ENCODE data around the gene ABHD17C.
"Not testable (repeated sequence)": the region's sequence is repeated elsewhere in the genome, so short reads cannot be mapped to it uniquely, and the experiment has no call there.

The ABHD17C gene

DNA sequence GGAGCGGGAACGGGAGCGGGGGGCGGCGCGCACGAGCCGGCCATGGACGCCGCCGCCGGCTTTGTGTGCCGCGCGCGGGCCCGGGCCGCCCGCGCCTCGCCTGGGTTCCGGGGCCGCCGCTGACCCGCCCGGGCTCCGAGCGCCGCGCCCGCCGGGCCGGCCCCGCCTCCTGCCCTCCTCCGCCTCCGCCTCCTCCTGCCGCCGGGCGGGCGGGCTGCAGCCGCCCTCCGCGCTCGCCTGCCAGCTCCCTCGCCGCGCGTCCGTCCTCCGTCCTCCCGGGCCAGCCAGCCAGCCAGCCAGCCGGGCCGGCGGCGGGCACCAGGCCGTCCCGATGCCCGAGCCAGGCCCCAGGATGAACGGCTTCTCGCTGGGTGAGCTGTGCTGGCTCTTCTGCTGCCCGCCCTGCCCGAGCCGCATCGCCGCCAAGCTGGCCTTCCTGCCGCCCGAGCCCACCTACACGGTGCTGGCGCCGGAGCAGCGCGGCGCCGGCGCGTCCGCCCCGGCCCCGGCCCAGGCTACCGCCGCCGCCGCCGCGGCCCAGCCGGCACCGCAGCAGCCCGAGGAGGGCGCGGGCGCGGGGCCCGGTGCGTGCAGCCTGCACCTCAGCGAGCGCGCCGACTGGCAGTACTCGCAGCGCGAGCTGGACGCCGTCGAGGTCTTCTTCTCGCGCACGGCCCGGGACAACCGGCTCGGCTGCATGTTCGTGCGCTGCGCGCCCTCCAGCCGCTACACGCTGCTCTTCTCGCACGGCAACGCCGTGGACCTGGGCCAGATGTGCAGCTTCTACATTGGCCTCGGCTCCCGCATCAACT is at the start of gene ABHD17C:
Gene ABHD17C, plus strand, starts transcription at position 212 of the 812 bp plus-strand sequence. Its CDS starts 120 bp downstream, at position 332.
- H3K4me1 ChIP-seq (ENCODE audit: control insufficient read depth, low read depth, low read length), result peaks cover 15% of the 10 kb centered on the region
- H3K27me3 ChIP-seq (ENCODE audit: control insufficient read depth, insufficient read depth, low read length), result peaks cover 32% of the 10 kb centered on the region
- no peak within 1 kb of the TSS for H3K27ac ChIP-seq (ENCODE audit: low read length)
- H3K9me3 ChIP-seq (ENCODE audit: control insufficient read depth, low read depth, low read length), result no peaks in the 10 kb centered on the region
- H3K9ac ChIP-seq (ENCODE audit: low read length), result peak within 1 kb of the TSS; percentile 58
- no peaks in the 10 kb centered on the region for H3K36me3 ChIP-seq (ENCODE audit: control insufficient read depth, low read depth, low read length)
- peak within 1 kb of the TSS; percentile 76 for H3K4me3 ChIP-seq (ENCODE audit: low read length)

DNA sequence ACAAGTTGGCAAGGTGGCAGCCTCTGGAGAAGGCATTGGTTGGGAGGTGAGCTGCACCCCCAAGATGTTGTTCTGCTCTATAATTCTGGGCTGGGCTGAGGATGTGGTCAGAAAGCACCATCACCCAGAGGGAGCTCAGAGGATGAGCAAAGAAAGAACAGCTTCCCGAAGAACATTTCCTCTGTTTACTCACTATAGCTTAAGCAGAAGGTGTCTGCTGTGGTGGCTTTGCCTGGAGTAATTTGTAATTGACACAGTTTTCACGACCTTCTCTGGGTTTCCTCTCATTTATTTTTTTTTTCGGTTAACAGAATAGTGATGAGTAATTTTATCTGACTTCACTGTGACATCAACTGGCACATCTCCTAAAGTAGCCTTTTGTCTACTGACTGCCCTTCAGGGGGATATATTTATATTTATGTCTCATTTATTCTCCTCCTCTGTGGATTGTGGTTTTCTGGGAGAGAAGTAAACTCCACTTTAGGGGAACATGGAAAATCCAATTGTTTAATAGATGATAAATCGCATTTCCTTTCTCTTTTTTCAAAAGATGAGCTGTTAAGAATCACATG is 49.5 kb upstream of the ABHD17C start:
- no peaks in the 10 kb centered on the region for H3K27me3 ChIP-seq (ENCODE audit: control insufficient read depth, insufficient read depth, low read length)
- no peak overlapping the region for H3K9ac ChIP-seq (ENCODE audit: low read length)
- H3K4me3 ChIP-seq (ENCODE audit: low read length), result no peak overlapping the region
- no peaks in the 10 kb centered on the region for H3K36me3 ChIP-seq (ENCODE audit: control insufficient read depth, low read depth, low read length)
- H3K27ac ChIP-seq (ENCODE audit: low read length), result no peak overlapping the region
- no peaks in the 10 kb centered on the region for H3K4me1 ChIP-seq (ENCODE audit: control insufficient read depth, low read depth, low read length)
- H3K9me3 ChIP-seq (ENCODE audit: control insufficient read depth, low read depth, low read length), result no peaks in the 10 kb centered on the region

DNA sequence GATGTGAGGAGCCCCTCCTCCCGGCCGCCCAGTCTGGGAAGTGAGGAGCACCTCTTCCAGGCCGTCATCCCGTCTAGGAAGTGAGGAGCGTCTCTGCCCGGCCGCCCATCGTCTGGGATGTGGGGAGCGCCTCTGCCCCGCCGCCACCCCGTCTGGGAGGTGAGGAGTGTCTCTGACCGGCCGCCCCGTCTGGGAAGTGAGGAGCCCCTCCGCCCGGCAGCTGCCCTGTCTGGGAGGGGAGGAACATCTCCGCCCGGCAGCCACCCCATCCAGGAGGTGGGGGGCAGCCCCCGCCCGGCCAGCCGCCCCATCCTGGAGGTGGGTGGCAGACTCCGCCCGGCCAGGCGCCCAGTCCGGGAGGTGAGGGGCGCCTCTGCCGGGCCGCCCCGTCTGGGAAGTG is 47.7 kb upstream of the ABHD17C start:
- not testable (repeated sequence) for H3K9ac ChIP-seq (ENCODE audit: low read length); H3K9me3 ChIP-seq (ENCODE audit: control insufficient read depth, low read depth, low read length); H3K27me3 ChIP-seq (ENCODE audit: control insufficient read depth, insufficient read depth, low read length); H3K36me3 ChIP-seq (ENCODE audit: control insufficient read depth, low read depth, low read length); H3K4me1 ChIP-seq (ENCODE audit: control insufficient read depth, low read depth, low read length); H3K27ac ChIP-seq (ENCODE audit: low read length); H3K4me3 ChIP-seq (ENCODE audit: low read length)

DNA sequence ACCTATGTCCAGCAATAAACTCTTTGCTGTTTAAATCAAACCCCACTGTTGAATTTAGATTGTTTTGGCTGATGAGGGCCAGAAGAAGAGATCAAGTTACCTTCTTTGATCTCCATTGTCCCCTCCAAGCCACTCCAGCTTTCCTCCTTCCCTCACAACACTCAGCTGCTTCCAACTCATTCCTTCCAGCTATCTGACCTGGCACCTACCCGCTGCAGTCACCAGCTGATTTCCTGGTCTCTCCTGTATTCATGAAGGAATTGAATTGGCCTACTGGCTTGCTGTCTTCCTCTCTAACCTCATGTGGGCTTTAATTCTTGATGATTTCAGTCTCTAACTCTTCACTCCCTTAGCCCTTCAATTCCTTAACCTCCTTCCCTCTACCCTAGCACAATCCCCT is 40.8 kb upstream of the ABHD17C start:
- Histone ChIP-seq H3K9ac (ENCODE audit: low read length) (no peak overlapping the region), H3K27ac (ENCODE audit: low read length) (no peak overlapping the region), H3K4me3 (ENCODE audit: low read length) (no peak overlapping the region), H3K4me1 (ENCODE audit: control insufficient read depth, low read depth, low read length) (no peaks in the 10 kb centered on the region), H3K36me3 (ENCODE audit: control insufficient read depth, low read depth, low read length) (no peaks in the 10 kb centered on the region), H3K27me3 (ENCODE audit: control insufficient read depth, insufficient read depth, low read length) (no peaks in the 10 kb centered on the region), H3K9me3 (ENCODE audit: control insufficient read depth, low read depth, low read length) (no peaks in the 10 kb centered on the region)

DNA sequence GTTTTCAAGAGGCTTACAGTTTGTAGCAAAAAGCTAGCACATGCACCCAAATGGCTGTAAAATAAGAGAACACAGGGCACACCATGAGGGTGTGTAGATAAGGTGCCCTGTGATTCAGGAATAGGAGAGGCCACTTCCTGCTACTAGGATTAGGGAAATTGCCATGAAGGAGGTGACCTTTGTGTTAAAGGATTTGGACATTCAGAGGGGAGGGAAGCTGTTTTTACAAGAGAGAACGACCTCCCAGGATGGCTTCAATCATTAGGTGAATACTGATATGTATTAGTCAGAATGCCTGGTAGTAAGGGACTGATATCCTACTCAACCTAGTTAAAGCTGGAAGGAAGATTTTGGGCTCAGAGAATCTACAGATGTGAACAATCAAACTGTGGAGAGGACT is 35.7 kb upstream of the ABHD17C start:
- no peak overlapping the region for H3K27ac ChIP-seq (ENCODE audit: low read length)
- no peaks in the 10 kb centered on the region for H3K9me3 ChIP-seq (ENCODE audit: control insufficient read depth, low read depth, low read length)
- no peaks in the 10 kb centered on the region for H3K27me3 ChIP-seq (ENCODE audit: control insufficient read depth, insufficient read depth, low read length)
- H3K4me3 ChIP-seq (ENCODE audit: low read length), result no peak overlapping the region
- no peaks in the 10 kb centered on the region for H3K36me3 ChIP-seq (ENCODE audit: control insufficient read depth, low read depth, low read length)
- H3K9ac ChIP-seq (ENCODE audit: low read length), result no peak overlapping the region
- H3K4me1 ChIP-seq (ENCODE audit: control insufficient read depth, low read depth, low read length), result no peaks in the 10 kb centered on the region

DNA sequence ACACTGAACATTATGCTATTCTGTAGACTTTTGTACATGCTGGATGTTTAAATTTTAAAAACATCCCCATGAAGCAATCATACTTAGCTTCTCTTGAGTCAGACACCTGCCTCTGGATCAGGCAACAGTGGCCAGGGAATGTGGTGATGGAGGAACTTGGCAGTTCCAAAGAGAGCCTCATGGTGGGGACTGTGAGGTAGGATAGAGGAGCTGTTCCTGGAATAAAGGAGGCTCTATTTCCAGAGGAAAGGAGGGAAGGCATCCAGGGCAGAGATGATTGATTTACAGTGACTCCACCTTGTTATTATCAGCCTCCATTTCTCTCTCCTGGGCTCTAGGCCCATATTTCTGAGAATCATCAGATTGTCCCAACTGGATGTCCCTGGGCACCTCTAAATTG is 35.0 kb upstream of the ABHD17C start:
- H3K27me3 ChIP-seq (ENCODE audit: control insufficient read depth, insufficient read depth, low read length), result no peaks in the 10 kb centered on the region
- H3K4me3 ChIP-seq (ENCODE audit: low read length), result no peak overlapping the region
- no peaks in the 10 kb centered on the region for H3K9me3 ChIP-seq (ENCODE audit: control insufficient read depth, low read depth, low read length)
- H3K36me3 ChIP-seq (ENCODE audit: control insufficient read depth, low read depth, low read length), result no peaks in the 10 kb centered on the region
- H3K9ac ChIP-seq (ENCODE audit: low read length), result no peak overlapping the region
- H3K4me1 ChIP-seq (ENCODE audit: control insufficient read depth, low read depth, low read length), result no peaks in the 10 kb centered on the region
- no peak overlapping the region for H3K27ac ChIP-seq (ENCODE audit: low read length)

DNA sequence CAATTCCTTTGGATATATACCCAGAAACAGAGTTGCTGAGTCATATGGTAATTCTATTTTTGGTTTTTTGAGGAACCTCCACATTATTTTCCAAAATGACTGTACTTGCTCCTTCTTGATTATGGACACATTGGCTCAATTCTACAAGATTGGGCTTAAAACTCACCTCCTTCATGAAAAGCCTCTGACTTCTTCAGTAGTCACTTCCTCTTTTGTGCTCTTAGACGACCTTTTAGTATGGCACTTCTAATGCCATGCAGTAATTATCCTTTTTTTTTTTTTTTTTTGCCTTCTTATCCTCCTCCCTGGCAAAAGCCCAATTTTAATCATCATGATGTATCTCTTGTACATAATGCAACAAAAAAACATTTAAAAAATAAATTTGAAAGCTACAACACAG is 33.0 kb upstream of the ABHD17C start:
- no peak overlapping the region for H3K9ac ChIP-seq (ENCODE audit: low read length)
- H3K9me3 ChIP-seq (ENCODE audit: control insufficient read depth, low read depth, low read length), result no peaks in the 10 kb centered on the region
- H3K4me1 ChIP-seq (ENCODE audit: control insufficient read depth, low read depth, low read length), result no peaks in the 10 kb centered on the region
- no peak overlapping the region for H3K4me3 ChIP-seq (ENCODE audit: low read length)
- no peaks in the 10 kb centered on the region for H3K36me3 ChIP-seq (ENCODE audit: control insufficient read depth, low read depth, low read length)
- H3K27me3 ChIP-seq (ENCODE audit: control insufficient read depth, insufficient read depth, low read length), result no peaks in the 10 kb centered on the region
- no peak overlapping the region for H3K27ac ChIP-seq (ENCODE audit: low read length)

DNA sequence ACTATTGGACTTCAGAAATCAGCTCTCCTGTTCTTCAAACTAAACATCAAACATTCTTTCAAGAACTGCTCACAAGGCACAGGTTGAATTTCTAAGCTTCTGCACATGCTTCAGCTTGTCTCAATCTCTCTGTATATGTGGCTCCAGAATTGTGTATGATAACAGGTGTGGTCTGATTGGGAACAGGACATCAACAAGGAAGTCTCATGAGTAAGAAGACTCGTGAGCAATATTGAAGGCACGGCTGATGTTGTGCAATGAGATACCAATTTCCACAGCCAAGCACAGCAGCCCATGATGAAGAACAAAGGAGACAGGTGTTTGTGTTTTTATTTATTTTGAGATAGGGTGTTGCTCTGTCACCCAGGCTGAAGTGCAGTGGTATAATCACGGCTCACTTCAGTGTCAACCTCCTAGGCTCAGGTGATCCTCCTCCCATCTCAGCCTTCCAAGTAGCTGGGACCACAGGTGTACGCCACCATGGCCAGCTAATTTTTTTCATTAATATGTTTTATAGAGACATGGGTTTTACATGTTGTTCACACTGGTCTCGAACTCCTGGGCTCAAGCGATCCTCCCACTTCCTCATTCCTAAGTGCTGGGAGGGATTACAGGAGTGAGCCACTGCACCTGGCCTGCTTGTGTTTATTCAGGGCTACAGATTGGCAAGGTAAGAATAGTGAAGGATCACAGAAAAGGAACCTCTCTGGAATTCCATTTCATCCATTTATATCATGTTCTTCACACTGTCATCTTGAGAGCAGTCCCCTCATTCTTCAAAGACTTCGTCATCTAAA is 32.2 kb upstream of the ABHD17C start:
- Histone ChIP-seq H3K27ac (ENCODE audit: low read length) (no peak overlapping the region), H3K9me3 (ENCODE audit: control insufficient read depth, low read depth, low read length) (no peaks in the 10 kb centered on the region), H3K27me3 (ENCODE audit: control insufficient read depth, insufficient read depth, low read length) (no peaks in the 10 kb centered on the region), H3K9ac (ENCODE audit: low read length) (no peak overlapping the region), H3K4me3 (ENCODE audit: low read length) (no peak overlapping the region), H3K4me1 (ENCODE audit: control insufficient read depth, low read depth, low read length) (no peaks in the 10 kb centered on the region), H3K36me3 (ENCODE audit: control insufficient read depth, low read depth, low read length) (no peaks in the 10 kb centered on the region)

DNA sequence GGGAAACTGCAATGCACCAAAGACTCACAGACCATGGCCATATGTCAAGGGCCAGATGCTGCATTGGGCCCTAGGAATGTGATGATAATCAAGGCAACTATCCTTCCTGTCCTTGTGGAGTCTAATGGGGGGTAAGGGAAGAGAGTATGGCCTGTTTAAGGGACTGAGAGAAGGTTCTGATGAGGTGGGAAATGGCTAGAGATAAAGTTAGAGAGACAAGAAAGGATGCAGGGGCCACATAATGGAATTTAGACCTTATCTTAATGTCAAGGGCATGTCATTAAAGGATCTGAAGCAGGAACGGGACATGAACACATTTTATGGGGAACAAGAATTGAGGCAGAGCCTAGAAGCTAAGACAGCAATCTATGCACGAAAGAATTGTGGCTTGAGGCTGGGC is 30.0 kb upstream of the ABHD17C start:
- no peak overlapping the region for H3K9ac ChIP-seq (ENCODE audit: low read length)
- H3K4me1 ChIP-seq (ENCODE audit: control insufficient read depth, low read depth, low read length), result no peaks in the 10 kb centered on the region
- H3K27me3 ChIP-seq (ENCODE audit: control insufficient read depth, insufficient read depth, low read length), result no peaks in the 10 kb centered on the region
- H3K36me3 ChIP-seq (ENCODE audit: control insufficient read depth, low read depth, low read length), result no peaks in the 10 kb centered on the region
- H3K27ac ChIP-seq (ENCODE audit: low read length), result no peak overlapping the region
- no peaks in the 10 kb centered on the region for H3K9me3 ChIP-seq (ENCODE audit: control insufficient read depth, low read depth, low read length)
- H3K4me3 ChIP-seq (ENCODE audit: low read length), result no peak overlapping the region

DNA sequence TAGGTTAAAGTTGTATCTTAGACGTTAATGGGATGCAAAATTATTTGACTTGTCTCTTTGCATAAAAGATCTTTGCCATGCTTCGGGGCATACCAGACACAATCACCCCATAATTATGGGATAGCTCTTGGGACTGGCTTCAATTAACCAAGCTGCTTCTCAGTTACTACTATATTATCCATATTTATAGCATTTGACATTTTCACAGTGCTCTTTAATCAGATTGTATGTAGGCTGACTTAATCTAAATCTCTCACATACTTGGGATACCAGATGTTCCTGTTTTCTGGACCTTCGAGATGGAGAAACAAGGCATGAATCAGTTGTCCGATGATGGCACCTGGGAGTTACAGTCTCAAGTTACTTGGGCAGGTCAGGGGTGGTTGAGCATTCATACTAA is 27.2 kb upstream of the ABHD17C start:
- H3K27ac ChIP-seq (ENCODE audit: low read length), result no peak overlapping the region
- no peaks in the 10 kb centered on the region for H3K27me3 ChIP-seq (ENCODE audit: control insufficient read depth, insufficient read depth, low read length)
- H3K9me3 ChIP-seq (ENCODE audit: control insufficient read depth, low read depth, low read length), result no peaks in the 10 kb centered on the region
- no peak overlapping the region for H3K9ac ChIP-seq (ENCODE audit: low read length)
- no peaks in the 10 kb centered on the region for H3K4me1 ChIP-seq (ENCODE audit: control insufficient read depth, low read depth, low read length)
- no peaks in the 10 kb centered on the region for H3K36me3 ChIP-seq (ENCODE audit: control insufficient read depth, low read depth, low read length)
- no peak overlapping the region for H3K4me3 ChIP-seq (ENCODE audit: low read length)

DNA sequence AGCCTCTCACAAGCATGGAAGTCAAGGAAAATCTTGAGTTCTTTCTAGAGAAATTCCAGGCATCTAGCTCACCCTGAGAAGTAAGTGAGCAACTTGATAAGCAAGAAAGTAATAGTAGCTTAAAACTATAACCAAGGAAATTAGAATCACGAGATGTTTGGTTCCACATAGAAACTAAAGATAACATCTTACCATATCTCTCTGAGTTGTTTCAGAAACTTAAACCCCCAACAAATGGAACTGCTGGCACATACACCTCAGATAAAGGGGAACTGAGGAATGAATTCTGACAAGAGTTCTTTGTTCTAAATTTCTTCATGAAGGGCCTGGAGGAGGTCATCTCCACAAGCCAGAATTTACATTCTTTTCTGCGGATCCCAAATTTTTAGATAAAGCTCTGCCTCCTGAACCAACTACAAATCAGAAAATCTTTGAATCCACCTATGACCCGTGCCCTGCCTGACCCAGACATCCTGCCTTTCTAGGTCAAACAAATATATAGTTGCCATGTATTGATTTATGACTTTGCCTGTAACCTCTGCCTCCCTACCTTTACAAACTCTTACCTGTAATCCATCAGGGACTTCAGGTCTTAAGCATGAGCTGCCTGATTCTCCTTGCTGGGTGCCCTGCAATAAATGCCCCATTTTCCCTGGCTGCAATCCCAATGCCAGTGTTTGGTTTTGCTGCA is 26.4 kb upstream of the ABHD17C start:
- H3K9me3 ChIP-seq (ENCODE audit: control insufficient read depth, low read depth, low read length), result no peaks in the 10 kb centered on the region
- H3K4me3 ChIP-seq (ENCODE audit: low read length), result no peak overlapping the region
- no peak overlapping the region for H3K9ac ChIP-seq (ENCODE audit: low read length)
- H3K27me3 ChIP-seq (ENCODE audit: control insufficient read depth, insufficient read depth, low read length), result no peaks in the 10 kb centered on the region
- no peak overlapping the region for H3K27ac ChIP-seq (ENCODE audit: low read length)
- peaks cover 2% of the 10 kb centered on the region for H3K4me1 ChIP-seq (ENCODE audit: control insufficient read depth, low read depth, low read length)
- H3K36me3 ChIP-seq (ENCODE audit: control insufficient read depth, low read depth, low read length), result no peaks in the 10 kb centered on the region
